Fibroblast of villous mesenchyme (primary cell): ENCODE data around the gene VASN. TPM values are rescaled to one million over a fixed set of nuclear protein-coding genes. Genes with fewer than 3 reads are reported as not detected.

Experiments
- DNase-seq: peaks from one replicate; pipeline ENCODE4 v3.0.0-alpha.2; 2010; ENCODE audit warnings: low read depth
- H3K4me3 ChIP-seq: 2 replicates; pipeline ENCODE4 v1.5.1; 2011; ENCODE audit warnings: low read depth, mild to moderate bottlenecking, low read length
- CTCF ChIP-seq: IDR thresholded peaks from 2 replicates; pipeline ENCODE4 v1.5.1; 2012; ENCODE audit warnings: low read depth, mild to moderate bottlenecking, low read length; ENCODE audit not compliant: insufficient read depth
- total RNA-seq: library from RNA; depleted of rRNA; stranded (reverse); fragments of >200 nt; gene quantifications from 2 replicates; pipeline ENCODE4 v1.2.3, GENCODE V29; 2012

VASN gene
- total RNA-seq, 1 donor = 133 TPM

GRCh38 chr16:4402439-4403132 is 30.9 kb downstream of the VASN start:
- no peak overlapping the region for H3K4me3 ChIP-seq
- peak; percentile 86 for TF ChIP-seq CTCF
- DNase-seq = peak; percentile 76

GRCh38 chr16:4403133-4403949 is 31.7 kb downstream of the VASN start:
- H3K4me3 ChIP-seq = no peak overlapping the region
- DNase-seq = no peak
- TF ChIP-seq CTCF = no peak

- peak; percentile 49 for DNase-seq
- no peak overlapping the region for H3K4me3 ChIP-seq
- peak; percentile 88 for TF ChIP-seq CTCF
Observed at GRCh38 chr16:4404247-4404966, 32.8 kb downstream of the VASN start.

GRCh38 chr16:4404967-4405696 is 33.5 kb downstream of the VASN start:
- DNase-seq = no peak
- no peak for TF ChIP-seq CTCF
- no peak overlapping the region for H3K4me3 ChIP-seq

- DNase-seq = peak; percentile 63
- no peak overlapping the region for H3K4me3 ChIP-seq
- TF ChIP-seq CTCF = no peak
Observed at GRCh38 chr16:4407543-4408322, 36.1 kb downstream of the VASN start.

GRCh38 chr16:4408323-4408690 is 36.7 kb downstream of the VASN start:
- no peak overlapping the region for H3K4me3 ChIP-seq
- DNase-seq = no peak
- no peak for TF ChIP-seq CTCF
